Dendritic cell treated with granulocyte-macrophage colony-stimulating factor and Interleukin-4, amounts not matched to agents 40 ng/mL and 50 ng/mL, for 4 days (primary cell): ENCODE results near the gene BSG.
A peak's percentile ranks its signal among the peaks of the same experiment; 100 is the strongest.

Experiments
- H3K27ac Mint-ChIP-seq: one replicate; pipeline ENCODE4 v1.8.0; 2022; ENCODE audit warnings: mild to moderate bottlenecking, mixed read lengths
- H3K27me3 Mint-ChIP-seq: one replicate; pipeline ENCODE4 v1.8.0; 2022; ENCODE audit warnings: mild to moderate bottlenecking, mixed read lengths
- H3K36me3 Mint-ChIP-seq: one replicate; pipeline ENCODE4 v1.8.0; 2022; ENCODE audit warnings: low read depth, mixed read lengths
- H3K4me1 Mint-ChIP-seq: one replicate; pipeline ENCODE4 v1.8.0; 2022; ENCODE audit warnings: low read depth, mixed read lengths
- H3K4me3 Mint-ChIP-seq: one replicate; pipeline ENCODE4 v1.8.0; 2022; ENCODE audit warnings: mild to moderate bottlenecking, moderate library complexity, mixed read lengths
- H3K9me3 Mint-ChIP-seq: one replicate; pipeline ENCODE4 v1.8.0; 2022; ENCODE audit warnings: mixed read lengths
- intact Hi-C: fragments of 100-400 bp; cut with micrococcal nuclease; formaldehyde crosslinking; loops from one replicate; pipeline ENCODE4 v1.15.0; 2022

Gene BSG

GRCh38 chr19:607301-608154, 35.1 kb downstream of the BSG start:
- Mint-ChIP-seq H3K27me3 (peaks cover 20% of the 10 kb centered on the region), H3K27ac (peak overlapping the region; percentile 74), H3K9me3 (no peaks in the 10 kb centered on the region), H3K4me3 (no peak overlapping the region), H3K4me1 (peaks cover 17% of the 10 kb centered on the region), H3K36me3 (no peaks in the 10 kb centered on the region)
- intact Hi-C loops = no loop called here

DNA sequence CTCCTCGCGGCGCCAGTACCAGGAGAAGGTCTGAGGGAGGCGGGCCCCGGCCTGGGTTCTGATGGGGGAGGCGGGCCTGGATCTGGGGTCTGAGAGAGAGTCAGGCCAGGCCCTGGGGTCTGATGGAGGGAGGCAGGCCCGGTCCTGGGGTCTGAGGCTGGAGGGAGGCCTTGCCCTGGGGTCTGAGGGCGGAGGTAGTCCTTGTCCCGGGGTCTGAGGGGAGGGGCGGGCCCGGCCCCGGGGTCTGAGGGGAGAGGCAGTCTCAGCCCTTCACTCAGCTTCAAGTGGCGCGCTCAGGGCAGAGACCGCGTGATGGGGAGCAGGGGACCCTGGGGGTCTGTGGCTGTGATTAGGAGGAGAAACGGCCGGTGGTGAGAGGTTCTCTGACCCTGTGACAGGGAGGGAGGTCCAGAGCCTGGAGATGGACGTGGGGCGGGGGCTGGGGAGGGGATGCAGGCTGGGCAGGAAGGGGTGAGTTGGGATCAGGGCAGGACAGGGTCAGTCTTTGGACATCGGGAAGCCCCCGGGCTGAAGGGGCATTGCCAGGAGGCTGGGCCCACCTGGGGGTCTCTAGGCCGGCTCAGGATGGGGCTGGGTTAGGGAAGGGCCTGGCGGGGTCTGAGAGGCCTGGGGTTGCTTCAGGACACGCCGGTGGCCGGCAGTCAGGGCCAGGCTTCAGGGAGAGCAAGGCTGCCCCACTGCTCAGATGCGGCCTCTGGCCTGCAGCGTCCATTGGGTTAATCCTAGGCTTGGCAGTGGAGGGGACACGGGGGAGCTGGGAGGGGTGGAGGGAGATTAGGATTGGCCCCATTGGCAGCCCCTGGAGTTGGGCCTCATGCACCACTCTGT, 36.0 kb downstream of the BSG start:
- intact Hi-C loops = no loop called here
- Mint-ChIP-seq H3K4me1 (peaks cover 14% of the 10 kb centered on the region), H3K4me3 (peak overlapping the region; percentile 4), H3K27me3 (peaks cover 28% of the 10 kb centered on the region), H3K27ac (peak overlapping the region; percentile 74), H3K36me3 (no peaks in the 10 kb centered on the region), H3K9me3 (no peaks in the 10 kb centered on the region)

- H3K4me3 Mint-ChIP-seq = peak overlapping the region; percentile 4
- H3K4me1 Mint-ChIP-seq = peaks cover 14% of the 10 kb centered on the region
- H3K27me3 Mint-ChIP-seq = peaks cover 32% of the 10 kb centered on the region
- intact Hi-C loops = no loop called here
- no peaks in the 10 kb centered on the region for H3K36me3 Mint-ChIP-seq
- H3K9me3 Mint-ChIP-seq = no peaks in the 10 kb centered on the region
- peak overlapping the region; percentile 74 for H3K27ac Mint-ChIP-seq
These were observed 36.6 kb downstream of the BSG start for GRCh38 chr19:609004-609346.

GRCh38 chr19:610071-610800, 37.8 kb downstream of the BSG start:
- intact Hi-C loops = no loop called here

DNA sequence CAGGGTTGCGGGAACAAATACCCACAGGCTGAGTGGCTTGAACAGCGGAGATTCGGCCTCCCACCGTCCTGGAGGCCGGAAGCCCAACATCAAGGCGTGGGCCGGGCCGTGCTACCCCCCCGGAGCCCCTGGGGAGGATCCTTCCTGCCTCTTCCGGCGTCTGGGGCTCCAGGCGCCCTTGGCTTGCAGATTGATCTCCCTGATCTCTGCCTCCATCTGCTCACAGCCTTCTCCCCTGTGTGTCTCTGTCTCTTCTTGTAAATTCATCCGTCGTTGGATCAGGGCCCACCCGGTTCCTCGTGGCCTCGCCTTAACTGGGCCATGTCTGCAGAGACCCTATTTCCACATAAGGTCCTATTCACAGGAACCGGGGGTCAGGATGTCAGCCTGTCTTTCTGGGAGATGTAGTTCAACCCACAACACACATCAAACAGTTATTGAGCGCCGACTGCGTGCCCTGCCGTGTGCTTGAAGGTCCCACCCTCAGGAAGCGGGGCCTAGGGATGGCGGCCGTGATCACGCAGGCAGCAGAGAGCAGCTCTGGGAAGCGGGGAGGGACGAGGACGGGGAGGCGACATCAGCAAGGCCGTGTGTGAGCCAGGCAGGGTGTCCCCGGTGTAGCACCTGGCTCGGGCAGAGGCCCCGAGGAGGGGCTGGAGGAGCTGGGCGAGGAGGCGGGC, 38.5 kb downstream of the BSG start:
- Mint-ChIP-seq H3K27me3 (peaks cover 50% of the 10 kb centered on the region), H3K36me3 (no peaks in the 10 kb centered on the region), H3K4me1 (peaks cover 14% of the 10 kb centered on the region), H3K27ac (peak overlapping the region; percentile 74), H3K4me3 (peak overlapping the region; percentile 60), H3K9me3 (no peaks in the 10 kb centered on the region)
- intact Hi-C loops = no loop called here

More at GRCh38 chr19:610071-610800, 37.8 kb downstream of the BSG start:
- no peaks in the 10 kb centered on the region for H3K9me3 Mint-ChIP-seq
- peaks cover 44% of the 10 kb centered on the region for H3K27me3 Mint-ChIP-seq
- peaks cover 14% of the 10 kb centered on the region for H3K4me1 Mint-ChIP-seq
- H3K36me3 Mint-ChIP-seq = no peaks in the 10 kb centered on the region
- peak overlapping the region; percentile 74 for H3K27ac Mint-ChIP-seq
- peak overlapping the region; percentile 71 for H3K4me3 Mint-ChIP-seq

DNA sequence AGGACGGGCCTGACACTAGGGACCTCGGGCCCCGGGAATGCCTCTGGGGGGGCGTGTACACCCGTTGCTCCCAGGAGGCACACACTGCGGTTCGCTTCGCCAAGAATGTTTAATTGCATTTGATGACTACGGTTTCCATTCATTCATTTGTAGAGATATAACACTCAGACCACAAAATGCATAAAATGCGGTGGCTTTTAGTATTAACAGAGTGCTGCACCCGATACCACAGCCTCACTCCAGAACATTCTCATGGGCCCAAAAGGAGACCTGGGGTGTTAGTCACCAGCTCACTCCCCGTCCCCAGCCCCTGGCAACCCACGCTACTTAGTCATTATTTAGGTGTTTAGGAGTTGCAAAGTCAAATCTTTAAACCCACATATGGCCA, 39.1 kb downstream of the BSG start:
- H3K27ac Mint-ChIP-seq = peak overlapping the region; percentile 74
- no peaks in the 10 kb centered on the region for H3K9me3 Mint-ChIP-seq
- peaks cover 50% of the 10 kb centered on the region for H3K27me3 Mint-ChIP-seq
- no peak overlapping the region for H3K4me3 Mint-ChIP-seq
- H3K36me3 Mint-ChIP-seq = no peaks in the 10 kb centered on the region
- intact Hi-C loops = no loop called here
- H3K4me1 Mint-ChIP-seq = peaks cover 14% of the 10 kb centered on the region

- intact Hi-C loops = no loop called here
- Mint-ChIP-seq H3K27me3 (peaks cover 60% of the 10 kb centered on the region), H3K4me3 (no peak overlapping the region), H3K9me3 (no peaks in the 10 kb centered on the region), H3K36me3 (peaks cover 13% of the 10 kb centered on the region), H3K27ac (no peak overlapping the region), H3K4me1 (peaks cover 14% of the 10 kb centered on the region)
These were observed 40.5 kb downstream of the BSG start for GRCh38 chr19:612941-613340.

GRCh38 chr19:613732-614567, 41.6 kb downstream of the BSG start:
- Mint-ChIP-seq H3K27ac (no peak overlapping the region), H3K4me1 (peaks cover 14% of the 10 kb centered on the region), H3K4me3 (no peak overlapping the region), H3K9me3 (no peaks in the 10 kb centered on the region), H3K27me3 (peaks cover 60% of the 10 kb centered on the region), H3K36me3 (peaks cover 23% of the 10 kb centered on the region)
- intact Hi-C loops = no loop called here

GRCh38 chr19:615619-616018, 43.2 kb downstream of the BSG start:
- no peak overlapping the region for H3K27ac Mint-ChIP-seq
- H3K36me3 Mint-ChIP-seq = peaks cover 40% of the 10 kb centered on the region
- no peaks in the 10 kb centered on the region for H3K9me3 Mint-ChIP-seq
- no peak overlapping the region for H3K4me3 Mint-ChIP-seq
- H3K4me1 Mint-ChIP-seq = peaks cover 6% of the 10 kb centered on the region
- peaks cover 55% of the 10 kb centered on the region for H3K27me3 Mint-ChIP-seq
- intact Hi-C loops = no loop called here

GRCh38 chr19:616062-616700, 43.8 kb downstream of the BSG start:
- peaks cover 50% of the 10 kb centered on the region for H3K27me3 Mint-ChIP-seq
- peaks cover under 1% of the 10 kb centered on the region for H3K4me1 Mint-ChIP-seq
- intact Hi-C loops = no loop called here
- H3K9me3 Mint-ChIP-seq = no peaks in the 10 kb centered on the region
- H3K36me3 Mint-ChIP-seq = peaks cover 45% of the 10 kb centered on the region
- no peak overlapping the region for H3K27ac Mint-ChIP-seq
- no peak overlapping the region for H3K4me3 Mint-ChIP-seq

GRCh38 chr19:616747-617526, 44.5 kb downstream of the BSG start:
- Mint-ChIP-seq H3K27me3 (peaks cover 46% of the 10 kb centered on the region), H3K4me3 (no peak overlapping the region), H3K9me3 (no peaks in the 10 kb centered on the region), H3K27ac (no peak overlapping the region), H3K4me1 (no peaks in the 10 kb centered on the region), H3K36me3 (peaks cover 53% of the 10 kb centered on the region)
- intact Hi-C loops = no loop called here
